Measurements from ENCODE around the gene URI1.

Gene URI1

GRCh38 chr19:29926801-29927200, 15.2 kb upstream of the URI1 start:
- no peak for DNase-seq (ENCODE audit: low read depth)

DNA sequence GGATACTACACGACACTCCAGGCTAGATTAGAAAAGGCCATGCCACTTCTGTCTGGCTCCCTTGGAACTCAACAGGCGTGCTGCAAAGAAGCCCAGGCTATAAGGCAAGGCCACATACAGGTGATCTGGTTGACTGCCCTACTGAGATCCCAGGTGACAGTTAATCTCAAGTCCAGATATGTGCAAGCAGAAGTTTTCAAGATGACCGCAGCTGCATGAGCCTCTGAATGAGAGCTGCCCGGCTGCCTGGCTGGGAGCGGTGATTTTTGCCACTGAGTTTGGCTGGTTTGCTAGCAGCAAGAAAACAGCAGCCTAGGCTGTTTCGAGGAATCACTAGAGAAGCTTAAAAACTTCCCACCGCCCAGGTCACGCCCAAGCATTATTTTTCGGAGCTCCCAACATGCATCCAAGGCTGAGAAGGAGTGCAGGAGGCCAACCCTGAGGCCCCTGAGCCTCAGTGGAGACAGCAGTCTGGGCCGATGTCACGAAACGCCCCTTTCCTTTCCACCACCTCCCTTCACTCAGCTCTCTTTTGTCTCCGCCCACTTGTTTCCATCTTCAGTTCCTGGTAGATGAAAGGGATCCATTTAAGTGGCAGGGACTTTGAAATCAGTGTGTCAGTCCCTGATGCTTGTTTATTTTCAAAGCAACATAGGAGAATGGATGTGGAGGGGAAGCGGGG, 14.0 kb upstream of the URI1 start:
- peak overlapping the region; percentile 46 for H3K4me3 ChIP-seq (ENCODE audit: low read depth, low read length)
- DNase-seq (ENCODE audit: low read depth): peak; percentile 91
- TF ChIP-seq CTCF (IDR thresholded peaks at IDR 0.05; ENCODE audit: insufficient read depth, low read depth, low read length, missing control alignments): no peak

More at GRCh38 chr19:29926801-29927200, 15.2 kb upstream of the URI1 start:
- no peak overlapping the region for H3K4me3 ChIP-seq (ENCODE audit: low read depth, low read length)
- no peak for TF ChIP-seq CTCF (IDR thresholded peaks at IDR 0.05; ENCODE audit: insufficient read depth, low read depth, low read length, missing control alignments)

DNA sequence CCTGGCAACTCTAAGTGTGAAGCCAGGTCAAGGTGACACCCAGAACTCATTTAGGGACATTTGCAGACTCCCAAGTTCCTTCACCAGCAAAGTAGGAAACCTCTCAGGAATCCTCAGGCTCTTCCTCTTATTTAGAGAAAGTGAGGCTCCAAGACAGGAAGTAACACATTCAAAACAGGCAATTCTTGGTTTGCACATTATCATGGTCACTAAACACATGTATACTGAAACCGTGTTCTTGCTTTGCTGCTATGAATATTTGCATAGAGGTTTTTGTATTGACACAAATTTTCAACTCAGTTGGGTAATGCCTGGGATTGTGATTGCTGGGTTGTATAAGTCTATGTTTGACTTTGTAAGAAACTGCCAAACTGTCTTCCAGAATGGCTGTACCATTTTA, 13.2 kb upstream of the URI1 start:
- TF ChIP-seq CTCF (IDR thresholded peaks at IDR 0.05; ENCODE audit: insufficient read depth, low read depth, low read length, missing control alignments): no peak
- peak; percentile 83 for DNase-seq (ENCODE audit: low read depth)
- peak overlapping the region; percentile 46 for H3K4me3 ChIP-seq (ENCODE audit: low read depth, low read length)

- no peak for DNase-seq (ENCODE audit: low read depth)
- TF ChIP-seq CTCF (IDR thresholded peaks at IDR 0.05; ENCODE audit: insufficient read depth, low read depth, low read length, missing control alignments): no peak
- H3K4me3 ChIP-seq (ENCODE audit: low read depth, low read length): no peak overlapping the region
Observed at GRCh38 chr19:29934257-29934656, 7.8 kb upstream of the URI1 start.

DNA sequence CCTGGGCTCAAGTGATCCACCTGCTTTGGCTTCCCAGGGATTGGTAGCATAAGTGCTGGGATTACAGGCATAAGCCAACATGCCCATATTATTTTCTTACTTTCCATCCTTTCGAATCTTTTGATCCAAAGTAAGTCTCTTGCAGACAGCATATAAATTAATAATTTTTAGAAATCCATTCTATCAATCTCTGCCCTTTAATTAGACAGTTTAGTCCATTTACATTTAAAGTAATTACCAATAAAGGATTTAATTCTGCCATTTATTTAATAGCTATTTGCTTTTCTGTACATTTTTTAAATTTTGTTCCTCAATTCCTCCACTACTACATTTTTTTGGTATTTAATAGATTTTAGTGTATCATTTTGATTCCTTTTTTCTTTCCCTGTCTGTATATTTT, 7.3 kb upstream of the URI1 start:
- TF ChIP-seq CTCF (IDR thresholded peaks at IDR 0.05; ENCODE audit: insufficient read depth, low read depth, low read length, missing control alignments): no peak
- no peak overlapping the region for H3K4me3 ChIP-seq (ENCODE audit: low read depth, low read length)
- DNase-seq (ENCODE audit: low read depth): no peak

GRCh38 chr19:29936409-29936808, 5.6 kb upstream of the URI1 start:
- no peak for TF ChIP-seq CTCF (IDR thresholded peaks at IDR 0.05; ENCODE audit: insufficient read depth, low read depth, low read length, missing control alignments)
- DNase-seq (ENCODE audit: low read depth): peak; percentile 26
- no peak overlapping the region for H3K4me3 ChIP-seq (ENCODE audit: low read depth, low read length)

GRCh38 chr19:29939628-29940027, 2.4 kb upstream of the URI1 start:
- no peak for TF ChIP-seq CTCF (IDR thresholded peaks at IDR 0.05; ENCODE audit: insufficient read depth, low read depth, low read length, missing control alignments)
- H3K4me3 ChIP-seq (ENCODE audit: low read depth, low read length): no peak overlapping the region
- no peak for DNase-seq (ENCODE audit: low read depth)
